Upper lobe of left lung (tissue), 4 donors: ENCODE measurements around the gene POLE.
"Not testable (repeated sequence)": the region's sequence is repeated elsewhere in the genome, so short reads cannot be mapped to it uniquely, and the experiment has no call there.

Source experiments
- POLR2A ChIP-seq, 4 donors: fragments of 450-650 bp; IDR thresholded peaks; one replicate each; pipeline ENCODE4 v1.5.1; 2016 to 2017; ENCODE audit warnings: antibody characterized with exemption in 4 of 4, mild to moderate bottlenecking in 2 of 4
- POLR2AphosphoS5 ChIP-seq, 2 donors: sonication (generic); formaldehyde crosslinking; IDR thresholded peaks; one replicate each; pipeline ENCODE4 v1.5.1; 2017; ENCODE audit warnings: antibody characterized with exemption in 2 of 2
- TF ChIP-seq, protein P1 (sequence below), 6 experiments: fragments of 450-650 bp in 4 of 6; fragments of 200-600 bp in 2 of 6; sonication (generic) in 2 of 6; IDR thresholded peaks; one replicate each; pipeline ENCODE4 v1.5.1; 2016 to 2019; ENCODE audit warnings: antibody characterized with exemption in 6 of 6

DNA sequence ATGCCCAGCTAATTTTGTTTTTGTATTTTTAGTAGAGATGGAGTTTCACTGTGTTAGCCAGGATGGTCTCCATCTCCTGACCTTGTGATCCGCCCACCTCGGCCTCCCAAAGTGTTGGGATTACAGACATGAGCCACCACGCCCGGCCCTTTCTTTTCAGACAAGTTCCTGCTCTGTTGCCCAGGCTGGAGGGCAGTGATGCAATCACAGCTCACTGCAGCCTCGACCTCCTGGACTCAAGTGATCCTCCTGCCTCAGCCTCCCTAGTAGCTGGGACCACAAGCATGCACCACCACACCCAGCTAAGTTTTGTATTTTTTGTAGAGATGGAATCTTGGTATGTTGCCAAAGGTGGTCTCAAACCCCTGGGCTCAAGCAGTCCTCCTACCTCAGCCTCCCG lies 87.6 kb downstream of the POLE start:
- TF ChIP-seq, protein P1, sequence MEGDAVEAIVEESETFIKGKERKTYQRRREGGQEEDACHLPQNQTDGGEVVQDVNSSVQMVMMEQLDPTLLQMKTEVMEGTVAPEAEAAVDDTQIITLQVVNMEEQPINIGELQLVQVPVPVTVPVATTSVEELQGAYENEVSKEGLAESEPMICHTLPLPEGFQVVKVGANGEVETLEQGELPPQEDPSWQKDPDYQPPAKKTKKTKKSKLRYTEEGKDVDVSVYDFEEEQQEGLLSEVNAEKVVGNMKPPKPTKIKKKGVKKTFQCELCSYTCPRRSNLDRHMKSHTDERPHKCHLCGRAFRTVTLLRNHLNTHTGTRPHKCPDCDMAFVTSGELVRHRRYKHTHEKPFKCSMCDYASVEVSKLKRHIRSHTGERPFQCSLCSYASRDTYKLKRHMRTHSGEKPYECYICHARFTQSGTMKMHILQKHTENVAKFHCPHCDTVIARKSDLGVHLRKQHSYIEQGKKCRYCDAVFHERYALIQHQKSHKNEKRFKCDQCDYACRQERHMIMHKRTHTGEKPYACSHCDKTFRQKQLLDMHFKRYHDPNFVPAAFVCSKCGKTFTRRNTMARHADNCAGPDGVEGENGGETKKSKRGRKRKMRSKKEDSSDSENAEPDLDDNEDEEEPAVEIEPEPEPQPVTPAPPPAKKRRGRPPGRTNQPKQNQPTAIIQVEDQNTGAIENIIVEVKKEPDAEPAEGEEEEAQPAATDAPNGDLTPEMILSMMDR (IDR thresholded peaks at IDR 0.05) = not testable (repeated sequence)
- not testable (repeated sequence) for TF ChIP-seq POLR2AphosphoS5, POLR2A (IDR thresholded peaks at IDR 0.05)
